Fibroblast of lung (primary cell): ENCODE results near the gene AFAP1. TPM values are rescaled to one million over a fixed set of nuclear protein-coding genes. Genes with fewer than 3 reads are reported as not detected.

Experiments used
- DNase-seq, 2 donors: peaks; one replicate each; pipeline versions ENCODE4 v3.0.0 to v3.0.0-alpha.2; 2010; ENCODE audit warnings: low read depth in 2 of 2
- H2AFZ ChIP-seq: 2 replicates; pipeline ENCODE4 v1.5.1; 2012; ENCODE audit warnings: low read length, control low read depth, inconsistent platforms
- H3K27ac ChIP-seq: 2 replicates; pipeline ENCODE4 v1.5.1; 2011; ENCODE audit warnings: low read length, control low read depth; ENCODE audit not compliant: insufficient read depth
- H3K27me3 ChIP-seq: 2 replicates; pipeline ENCODE4 v1.5.1; 2011; ENCODE audit warnings: mild to moderate bottlenecking, low read length; ENCODE audit not compliant: control insufficient read depth, insufficient read depth
- H3K36me3 ChIP-seq: 2 replicates; pipeline ENCODE4 v1.5.1; 2011; ENCODE audit warnings: low read length; ENCODE audit not compliant: control insufficient read depth, insufficient read depth
- H3K4me1 ChIP-seq: 2 replicates; pipeline ENCODE4 v1.5.1; 2011; ENCODE audit warnings: low read length; ENCODE audit not compliant: control insufficient read depth, insufficient read depth; ENCODE audit errors: extremely low read depth
- H3K4me2 ChIP-seq: 2 replicates; pipeline ENCODE4 v1.5.1; 2011; ENCODE audit warnings: low read length, control low read depth; ENCODE audit not compliant: insufficient read depth; ENCODE audit errors: extremely low read depth
- H3K4me3 ChIP-seq, 4 experiments: fragments of 200-600 bp in 1 of 4; sonication (generic) in 1 of 4; replicated peaks in 1 of 4; 2 replicates each; pipeline ENCODE4 v1.5.1; 2011 to 2016; ENCODE audit warnings: low read length in 4 of 4, low read depth in 3 of 4, mild to moderate bottlenecking in 3 of 4, control low read depth in 2 of 4, inconsistent platforms in 1 of 4, mixed read lengths in 1 of 4; ENCODE audit not compliant: insufficient read depth in 1 of 4; ENCODE audit errors: control extremely low read depth in 1 of 4
- H3K79me2 ChIP-seq: 2 replicates; pipeline ENCODE4 v1.5.1; 2012; ENCODE audit warnings: mild to moderate bottlenecking, low read length, inconsistent platforms; ENCODE audit not compliant: control insufficient read depth, insufficient read depth
- H3K9ac ChIP-seq: 2 replicates; pipeline ENCODE4 v1.5.1; 2011; ENCODE audit warnings: mild to moderate bottlenecking, low read length, control low read depth; ENCODE audit not compliant: insufficient read depth
- H3K9me3 ChIP-seq: 2 replicates; pipeline ENCODE4 v1.5.1; 2012; ENCODE audit warnings: low read depth, low read length; ENCODE audit not compliant: control insufficient read depth, insufficient read depth
- H4K20me1 ChIP-seq: 2 replicates; pipeline ENCODE4 v1.5.1; 2011; ENCODE audit warnings: low read length; ENCODE audit not compliant: control insufficient read depth, insufficient read depth; ENCODE audit errors: extremely low read depth
- CTCF ChIP-seq, 2 donors: IDR thresholded peaks in 1 of 2; conservative IDR thresholded peaks in 1 of 2; 1 replicate in 1 of 2; 2 replicates in 1 of 2; pipeline ENCODE4 v1.5.1; 2011 to 2012; ENCODE audit warnings: low read length in 2 of 2, control low read depth in 1 of 2, inconsistent platforms in 1 of 2, low read depth in 1 of 2, mild to moderate bottlenecking in 1 of 2
- EZH2 ChIP-seq: IDR thresholded peaks from 2 replicates; pipeline ENCODE4 v1.5.1; 2012; ENCODE audit warnings: low read length, control low read depth, mild to moderate bottlenecking; ENCODE audit errors: missing control alignments
- polyA plus RNA-seq, 2 donors: library from polyadenylated mRNA; depleted of rRNA in 1 of 2; stranded (reverse) in 1 of 2; unstranded in 1 of 2; fragments of >200 nt; gene quantifications; 2 replicates each; pipeline ENCODE4 v1.2.1, GENCODE V29; 2011 to 2012; ENCODE audit warnings: missing spikeins in 1 of 2
- total RNA-seq: library from RNA; depleted of rRNA; stranded (reverse); fragments of >200 nt; gene quantifications from 2 replicates; pipeline ENCODE4 v1.2.1, GENCODE V29; 2014

The AFAP1 gene
- total and polyA plus RNA-seq, 2 donors (not counting 1 experiment from before 2014, with no cell fraction given), result 21.8 to 30.1 TPM

- Histone ChIP-seq H4K20me1 (peaks cover 2% of the 10 kb centered on the region), H3K9me3 (no peaks in the 10 kb centered on the region), H3K4me1 (peaks cover 8% of the 10 kb centered on the region), H3K27ac (no peak overlapping the region), H3K36me3 (peaks cover 47% of the 10 kb centered on the region), H3K79me2 (no peaks in the 10 kb centered on the region), H3K27me3 (no peaks in the 10 kb centered on the region), H3K9ac (no peak overlapping the region), H3K4me2 (no peak overlapping the region), H2AFZ (no peak overlapping the region), H3K4me3 (no peak overlapping the region)
- no peak for DNase-seq
- no peak for TF ChIP-seq EZH2
- TF ChIP-seq CTCF (conservative IDR thresholded peaks at IDR 0.05 in 1 of 2, IDR thresholded peaks at IDR 0.05 in 1 of 2; ENCODE audit: low read depth in 1 of 2, low read length in 2 of 2), result no peak
Observed at GRCh38 chr4:7769396-7770223, 170.1 kb downstream of the AFAP1 start.

GRCh38 chr4:7768736-7769135 is 170.9 kb downstream of the AFAP1 start:
- DNase-seq, result no peak
- peaks cover 2% of the 10 kb centered on the region for H4K20me1 ChIP-seq

GRCh38 chr4:7767966-7768365 is 171.7 kb downstream of the AFAP1 start:
- DNase-seq, result no peak
- H3K79me2 ChIP-seq, result no peaks in the 10 kb centered on the region
- TF ChIP-seq EZH2, result no peak

More at GRCh38 chr4:7768736-7769135, 170.9 kb downstream of the AFAP1 start:
- H3K27me3 ChIP-seq, result no peaks in the 10 kb centered on the region
- H2AFZ ChIP-seq, result no peak overlapping the region
- H3K9ac ChIP-seq, result no peak overlapping the region
- no peaks in the 10 kb centered on the region for H3K79me2 ChIP-seq
- H3K27ac ChIP-seq, result no peak overlapping the region
- H3K4me1 ChIP-seq, result peaks cover 8% of the 10 kb centered on the region
- H3K4me3 ChIP-seq, result no peak overlapping the region
- H3K9me3 ChIP-seq, result no peaks in the 10 kb centered on the region
- TF ChIP-seq CTCF (conservative IDR thresholded peaks at IDR 0.05 in 1 of 2, IDR thresholded peaks at IDR 0.05 in 1 of 2; ENCODE audit: low read depth in 1 of 2, low read length in 2 of 2) (no peak), EZH2 (no peak)
- H3K4me2 ChIP-seq, result no peak overlapping the region
- H3K36me3 ChIP-seq, result peaks cover 41% of the 10 kb centered on the region

More at GRCh38 chr4:7767966-7768365, 171.7 kb downstream of the AFAP1 start:
- Histone ChIP-seq H2AFZ (no peak overlapping the region), H3K36me3 (peaks cover 38% of the 10 kb centered on the region), H3K9me3 (no peaks in the 10 kb centered on the region), H3K4me2 (no peak overlapping the region), H3K9ac (no peak overlapping the region), H3K4me3 (no peak overlapping the region), H3K4me1 (peaks cover 4% of the 10 kb centered on the region), H3K27me3 (no peaks in the 10 kb centered on the region), H4K20me1 (peaks cover 2% of the 10 kb centered on the region), H3K27ac (no peak overlapping the region)
